HG02840 (cell line): ENCODE measurements around the gene TMEM38A.
"Not testable (repeated sequence)": the region's sequence is repeated elsewhere in the genome, so short reads cannot be mapped to it uniquely, and the experiment has no call there.

Experiments used
- ATAC-seq: cut with Tn5 transposase; IDR thresholded peaks from one replicate; pipeline ENCODE4 v1.9.1; 2021; ENCODE audit warnings: mild to moderate bottlenecking, moderate library complexity, moderate number of reproducible peaks; ENCODE audit not compliant: unreplicated experiment, low FRiP score

Gene TMEM38A

DNA sequence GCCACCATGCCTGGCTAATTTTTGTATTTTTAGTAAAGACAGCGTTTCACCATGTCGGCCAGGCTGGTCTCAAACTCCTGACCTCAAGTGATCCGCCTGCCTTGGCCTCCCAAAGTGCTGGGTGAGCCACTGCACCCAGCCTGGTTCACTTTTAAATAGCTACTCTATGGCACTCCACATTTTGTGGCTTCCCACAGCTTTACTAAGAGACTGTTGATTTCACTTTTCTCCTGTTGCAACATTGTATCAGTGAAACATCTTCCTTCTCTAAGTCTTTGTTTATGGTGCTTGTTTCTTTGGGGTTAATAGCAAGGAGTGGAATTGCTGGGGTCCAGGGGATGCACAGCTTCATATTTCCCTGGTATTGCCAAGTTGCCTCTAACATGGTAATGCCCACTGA, 12.3 kb downstream of the TMEM38A start:
- no peak for ATAC-seq

- ATAC-seq, result not testable (repeated sequence)
Measured at GRCh38 chr19:16673839-16674238, 12.9 kb downstream of the TMEM38A start.

DNA sequence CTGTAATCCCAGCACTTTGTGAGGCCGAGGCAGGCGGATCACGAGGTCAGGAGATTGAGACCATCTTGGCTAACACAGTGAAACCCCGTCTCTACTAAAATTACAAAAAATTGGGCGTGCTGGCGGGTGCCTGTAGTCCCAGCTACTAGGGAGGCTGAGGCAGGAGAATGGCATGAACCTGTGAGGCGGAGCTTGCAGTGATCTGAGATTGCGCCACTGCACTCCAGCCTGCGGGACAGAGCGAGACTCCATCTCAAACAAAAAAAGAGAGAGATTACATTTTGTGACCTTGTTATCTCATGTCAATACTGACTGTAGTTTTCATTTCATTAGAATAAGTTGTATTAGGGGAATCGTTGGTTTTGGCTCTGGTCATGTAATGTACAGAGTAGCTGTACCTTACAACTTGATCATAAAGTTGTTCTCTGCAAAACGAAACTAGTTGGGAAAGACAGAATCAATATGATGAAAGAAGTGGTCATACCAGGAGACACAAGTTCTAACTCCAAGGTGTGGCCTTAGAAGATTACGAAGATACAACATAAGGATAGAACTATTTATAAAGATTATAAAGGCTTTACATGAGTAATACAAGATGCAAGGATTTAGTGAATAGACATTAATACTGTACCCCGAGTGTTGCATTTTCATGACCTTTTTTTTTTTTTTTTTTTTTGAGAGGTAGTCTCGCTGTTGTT, 15.3 kb downstream of the TMEM38A start:
- ATAC-seq, result no peak

DNA sequence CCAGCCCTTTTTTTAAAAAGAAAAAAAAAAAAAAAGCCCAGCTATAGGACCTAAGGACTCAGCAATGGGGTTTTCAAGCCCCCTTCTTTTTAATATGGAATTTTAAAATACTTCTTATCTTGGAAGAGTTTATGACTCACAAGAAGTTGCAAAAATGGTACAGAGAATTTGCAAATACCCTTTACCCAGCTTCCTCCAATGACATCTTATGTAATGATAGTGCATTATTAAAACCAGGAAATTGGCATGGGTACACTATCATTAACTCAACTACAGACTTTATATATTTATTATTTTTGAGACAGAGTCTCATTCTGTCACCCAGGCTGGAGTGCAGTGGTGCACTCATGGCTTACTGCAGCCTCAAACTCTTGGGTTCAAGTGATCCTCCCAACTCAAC, 16.1 kb downstream of the TMEM38A start:
- no peak for ATAC-seq

DNA sequence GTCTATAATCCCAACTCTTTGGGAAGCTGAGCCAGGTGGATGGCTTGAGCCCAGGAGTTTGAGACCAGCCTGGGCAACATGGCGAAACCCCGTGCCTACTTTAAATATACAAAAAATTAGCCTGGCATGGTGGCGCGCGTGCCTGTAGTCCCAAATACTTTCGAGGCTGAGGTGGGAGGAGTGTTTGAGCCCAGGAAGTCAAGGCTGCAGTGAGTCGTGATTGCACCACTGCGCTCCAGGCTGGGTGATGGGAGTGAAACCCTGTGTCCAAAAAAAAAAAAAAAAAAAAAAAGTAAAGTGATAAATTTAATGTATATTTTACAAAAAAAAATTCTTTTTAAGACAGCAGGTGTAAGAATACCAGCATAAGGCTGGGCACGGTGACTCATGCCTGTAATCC, 17.6 kb downstream of the TMEM38A start:
- no peak for ATAC-seq

DNA sequence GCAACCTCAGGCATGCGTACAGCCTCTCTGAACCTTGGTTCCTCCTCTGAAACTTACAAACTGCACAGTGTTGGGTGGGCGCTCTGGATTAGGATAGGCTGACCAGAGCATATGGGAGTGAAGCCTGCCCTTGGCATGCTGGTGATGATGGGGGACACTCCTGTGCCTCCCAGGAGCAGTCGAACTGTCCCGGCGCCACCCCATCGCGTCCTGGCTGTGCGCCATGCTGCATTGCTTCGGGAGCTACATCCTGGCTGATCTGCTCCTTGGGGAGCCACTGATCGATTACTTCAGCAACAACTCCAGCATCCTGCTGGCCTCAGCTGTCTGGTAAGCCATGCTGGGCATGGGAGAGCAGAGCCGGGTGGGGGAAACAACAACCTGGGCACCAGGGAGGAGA, 18.9 kb downstream of the TMEM38A start:
- no peak for ATAC-seq

DNA sequence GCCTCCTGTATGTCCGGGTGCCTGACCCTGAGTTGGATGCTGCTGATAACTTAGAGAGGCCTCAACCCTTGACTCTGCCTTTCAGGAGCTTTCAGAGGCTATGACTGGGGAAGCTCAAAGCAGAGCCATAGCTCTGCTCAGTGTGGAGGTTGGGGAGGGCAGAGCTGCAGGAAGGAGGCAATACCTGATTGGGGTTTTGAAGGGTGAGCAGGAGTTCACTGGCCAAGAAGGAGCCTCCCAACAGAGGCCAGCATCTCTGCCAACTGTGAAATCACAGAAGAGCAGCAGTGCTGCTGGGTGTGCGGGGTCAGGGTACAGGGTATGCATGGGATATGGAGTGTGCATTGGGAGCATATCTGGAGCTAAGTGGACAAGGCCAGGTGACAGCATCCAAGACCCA, 21.6 kb downstream of the TMEM38A start:
- no peak for ATAC-seq

GRCh38 chr19:16684216-16684615, 23.3 kb downstream of the TMEM38A start:
- ATAC-seq, result no peak

DNA sequence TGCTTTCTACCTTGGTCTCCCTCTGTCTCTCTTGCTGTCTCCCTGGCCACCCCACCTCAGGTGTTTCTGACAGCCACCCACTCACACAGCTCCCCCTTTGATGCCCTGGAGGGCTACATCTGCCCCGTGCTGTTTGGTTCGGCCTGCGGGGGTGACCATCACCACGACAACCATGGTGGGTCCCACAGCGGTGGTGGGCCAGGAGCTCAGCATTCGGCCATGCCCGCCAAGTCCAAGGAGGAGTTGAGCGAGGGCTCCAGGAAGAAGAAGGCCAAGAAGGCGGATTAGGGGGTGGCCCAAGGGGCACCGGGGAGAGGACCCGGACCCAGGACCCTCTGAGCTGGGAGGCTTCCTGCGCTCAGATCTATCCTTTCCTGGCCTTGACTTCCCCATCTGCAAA, 27.1 kb downstream of the TMEM38A start:
- no peak for ATAC-seq

GRCh38 chr19:16698914-16699313, 38.0 kb downstream of the TMEM38A start:
- ATAC-seq, result no peak

GRCh38 chr19:16702123-16702522, 41.2 kb downstream of the TMEM38A start:
- no peak for ATAC-seq

DNA sequence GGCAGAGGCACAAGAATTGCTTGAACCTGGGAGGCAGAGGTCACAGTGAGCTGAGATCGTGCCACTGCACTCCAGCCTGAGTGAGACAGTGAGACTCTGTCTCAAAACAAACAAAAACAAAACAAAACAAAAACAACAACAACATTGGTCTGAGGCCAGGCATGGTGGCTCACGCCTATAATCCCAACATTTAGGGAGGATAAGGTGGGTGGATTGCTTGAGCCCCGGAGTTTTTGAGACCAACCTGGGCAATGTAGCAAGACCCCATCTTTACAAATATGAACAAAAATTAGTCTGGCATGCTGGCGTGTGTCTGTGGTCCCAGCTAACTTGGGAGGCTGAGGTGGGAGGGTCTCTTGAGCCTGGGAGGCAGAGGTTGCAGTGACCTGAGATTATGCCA, 42.7 kb downstream of the TMEM38A start:
- ATAC-seq, result no peak

DNA sequence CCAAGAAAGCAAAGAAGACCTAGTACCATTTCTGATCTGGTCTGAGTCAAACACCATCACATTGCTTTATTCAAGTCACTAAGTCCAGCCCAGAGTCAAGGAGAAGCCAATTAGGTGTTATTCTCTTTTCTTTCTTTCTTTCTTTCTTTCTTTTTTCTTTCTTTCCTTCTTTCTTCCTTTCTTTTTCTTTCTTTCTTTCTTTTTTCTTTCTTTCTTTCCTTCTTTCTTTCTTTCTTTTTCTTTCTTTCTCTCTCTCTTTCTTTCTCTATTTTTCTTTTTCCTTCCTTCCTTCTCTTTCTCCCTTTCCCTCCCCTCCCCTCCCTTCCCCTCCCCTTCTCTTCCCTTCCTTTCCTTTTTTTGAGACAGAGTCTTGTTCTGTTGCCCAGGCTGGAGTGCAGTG, 49.9 kb downstream of the TMEM38A start:
- ATAC-seq, result not testable (repeated sequence)

DNA sequence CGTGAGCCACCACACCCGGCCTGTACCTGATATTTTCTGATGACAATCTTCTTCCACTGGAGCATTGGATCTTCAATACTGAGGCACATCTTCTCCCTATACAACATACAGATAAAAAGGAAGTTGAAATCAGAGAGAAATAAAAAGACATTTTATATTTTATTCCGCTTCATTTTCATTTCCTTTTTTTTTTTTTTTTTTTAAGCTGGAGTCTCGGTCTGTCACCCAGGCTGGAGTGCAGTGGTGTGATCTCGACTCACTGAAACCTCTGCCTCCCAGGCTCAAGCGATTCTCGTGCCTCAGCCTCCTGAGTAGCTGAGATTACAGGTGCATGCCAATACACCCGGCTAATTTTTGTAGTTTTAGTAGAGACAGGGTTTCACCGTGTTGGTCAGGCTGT, 51.4 kb downstream of the TMEM38A start:
- ATAC-seq, result not testable (repeated sequence)

DNA sequence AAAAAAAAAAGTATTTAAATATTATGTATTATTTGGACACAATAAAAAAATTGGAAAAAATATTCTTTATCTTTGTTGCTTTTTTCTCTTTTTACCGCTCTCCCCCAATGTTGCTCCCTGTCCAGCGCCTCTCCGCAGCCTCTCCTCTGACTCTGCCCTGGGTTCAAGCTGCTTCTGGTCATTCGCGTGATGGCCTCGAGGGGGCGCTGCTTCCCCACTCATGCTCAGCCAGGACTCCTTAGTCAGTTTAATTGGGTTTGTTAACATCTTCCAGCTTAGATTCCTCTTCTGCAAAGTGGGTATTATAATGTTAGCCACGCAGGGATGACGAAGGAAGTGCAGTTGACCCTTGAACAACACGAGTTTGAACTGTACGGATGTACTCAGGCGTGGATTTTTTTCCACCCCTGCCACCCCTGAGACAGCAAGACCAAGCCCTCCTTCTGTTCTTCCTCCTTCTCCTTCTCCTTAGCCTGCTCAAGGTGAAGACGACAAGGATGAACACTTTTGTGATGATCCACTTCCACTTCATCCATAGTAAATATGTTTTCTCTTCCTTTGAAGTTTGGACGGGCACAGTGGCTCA, 53.9 kb downstream of the TMEM38A start:
- no peak for ATAC-seq

- ATAC-seq, result no peak
Measured at GRCh38 chr19:16715611-16716010, 54.7 kb downstream of the TMEM38A start.

GRCh38 chr19:16721051-16721450, 60.1 kb downstream of the TMEM38A start:
- ATAC-seq, result no peak

DNA sequence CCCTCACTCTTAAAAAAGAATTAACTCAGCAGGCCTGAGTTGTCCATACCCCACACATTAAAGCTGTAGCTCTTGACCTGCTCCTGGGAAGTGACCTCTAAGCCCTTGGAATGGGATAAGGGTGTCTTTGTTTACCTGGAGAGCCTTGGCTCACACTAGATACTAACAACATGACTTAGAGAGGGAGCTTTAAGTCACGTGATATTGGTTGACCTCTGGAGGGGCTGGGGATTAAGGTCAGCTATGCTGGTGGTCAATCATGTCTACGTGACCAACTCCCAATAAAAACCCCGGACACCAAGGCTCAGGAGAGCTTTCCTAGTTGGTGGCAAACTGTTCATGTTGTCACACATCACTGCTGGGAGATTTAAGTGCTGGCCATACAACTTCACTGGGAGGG, 61.7 kb downstream of the TMEM38A start:
- ATAC-seq, result no peak

DNA sequence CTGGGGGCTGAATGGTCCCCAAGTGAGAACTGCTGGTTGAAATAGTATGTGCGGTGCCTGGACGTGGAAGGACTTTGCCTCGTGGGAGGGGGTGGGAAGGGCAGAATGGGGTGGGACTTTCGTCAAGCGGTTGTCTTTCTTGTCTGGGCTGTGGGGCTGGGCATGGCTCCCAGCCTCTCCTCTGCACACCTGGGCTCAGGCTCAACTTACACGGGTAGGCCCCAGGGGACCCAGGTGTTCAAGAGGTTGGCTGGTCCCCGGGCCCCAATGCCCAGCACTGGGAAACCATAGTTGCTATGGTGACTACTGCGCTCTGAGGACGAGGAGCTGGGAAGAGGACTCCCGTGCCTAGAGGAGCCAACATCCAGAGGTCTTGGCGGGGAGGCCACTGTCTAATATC, 66.0 kb downstream of the TMEM38A start:
- ATAC-seq, result no peak

DNA sequence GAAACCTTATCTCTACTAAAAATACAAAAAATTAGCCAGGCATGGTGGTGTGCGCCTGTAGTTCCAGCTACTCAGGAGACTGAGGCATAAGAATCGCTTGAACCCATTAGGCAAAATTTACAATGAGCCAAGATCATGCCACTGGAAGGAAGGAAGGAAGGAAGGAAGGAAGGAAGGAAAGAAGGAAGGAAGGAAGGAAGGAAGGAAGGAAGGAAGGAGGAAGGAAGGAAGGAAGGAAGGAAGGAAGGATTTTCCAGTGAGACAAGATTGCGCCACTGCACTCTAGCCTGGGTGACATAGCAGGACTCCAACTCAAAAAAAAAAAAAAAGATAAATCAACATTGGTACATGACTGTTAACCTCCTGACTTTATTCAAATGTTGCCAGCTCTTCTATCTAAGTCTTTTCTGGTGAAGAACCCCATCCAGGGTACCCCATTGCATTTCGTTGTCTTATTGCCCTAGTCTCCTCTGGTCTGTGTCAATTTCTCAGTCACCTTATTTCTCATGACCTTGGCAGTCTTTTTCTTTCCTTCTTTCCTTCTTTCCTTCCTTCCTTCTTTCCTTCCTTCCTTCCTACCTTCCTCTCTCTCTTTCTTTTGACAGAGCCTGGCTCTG, 74.8 kb downstream of the TMEM38A start:
- ATAC-seq, result not testable (repeated sequence)

GRCh38 chr19:16736709-16737108, 75.8 kb downstream of the TMEM38A start:
- ATAC-seq, result no peak

DNA sequence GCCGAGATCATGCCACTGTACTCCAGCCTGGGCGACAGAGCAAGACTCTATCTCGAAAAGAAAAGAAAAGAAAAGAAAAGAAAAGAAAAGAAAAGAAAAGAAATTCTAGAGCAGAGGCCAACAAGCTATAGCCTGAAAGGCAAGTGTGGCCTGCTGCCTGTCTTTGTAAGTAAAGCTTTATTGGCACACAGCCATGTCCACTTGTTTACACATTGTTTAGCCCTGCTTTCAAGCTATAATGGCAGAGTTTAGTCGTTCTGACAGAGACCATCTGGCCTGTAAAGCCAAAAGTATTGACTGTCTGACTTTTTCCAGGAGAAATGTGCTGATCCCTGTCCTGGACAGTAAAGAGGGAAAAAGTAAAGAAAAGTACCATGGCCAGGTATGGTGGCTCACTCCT, 77.0 kb downstream of the TMEM38A start:
- ATAC-seq, result no peak
